Mucosa of descending colon (tissue), 3 donors: Measurements from ENCODE around the gene PTGS2. TPM values are rescaled to one million over a fixed set of nuclear protein-coding genes. Genes with fewer than 3 reads are reported as not detected.

Experiments used
- ATAC-seq: fragments of 200-7000 bp; cut with Tn5 transposase; one replicate; pipeline ENCODE4 v1.9.1; 2020; ENCODE audit warnings: mild to moderate bottlenecking, moderate library complexity
- DNase-seq, 3 donors: peaks; one replicate each; pipeline ENCODE4 v3.0.0-alpha.2; 2020
- H3K36me3 ChIP-seq: fragments of 200-600 bp; one replicate; pipeline ENCODE4 v1.8.0; 2021; ENCODE audit warnings: low read depth, mild to moderate bottlenecking
- H3K4me1 ChIP-seq: fragments of 200-600 bp; one replicate; pipeline ENCODE4 v1.8.0; 2021; ENCODE audit warnings: low read depth, mild to moderate bottlenecking
- H3K4me3 ChIP-seq: fragments of 200-600 bp; one replicate; pipeline ENCODE4 v1.8.0; 2021; ENCODE audit warnings: mild to moderate bottlenecking
- H3K9me3 ChIP-seq: fragments of 200-600 bp; one replicate; pipeline ENCODE4 v1.8.0; 2021; ENCODE audit warnings: mild to moderate bottlenecking
- CTCF ChIP-seq: fragments of 200-600 bp; IDR thresholded peaks from one replicate; pipeline ENCODE4 v1.8.0; 2022; ENCODE audit warnings: antibody characterized with exemption, mild to moderate bottlenecking
- intact Hi-C, 2 donors: fragments of 100-400 bp; cut with DNase I in 1 of 2; cut with micrococcal nuclease in 1 of 2; formaldehyde crosslinking; loops; one replicate each; pipeline versions ENCODE4 v1.11.0 to v1.11.1; 2022; cut with DNase I, micrococcal nuclease
- total RNA-seq, 3 donors: library from RNA; stranded (reverse); fragmentation: NEBNext Ultra II Directional in 2 of 3; extraction: Animal tissue kit (Norgen Biotek cat#: 25700) in 2 of 3; gene quantifications; one replicate each; pipeline versions ENCODE4 v1.2.1 to v1.2.4, GENCODE V29; 2021 to 2023
- donor health status: DM: no; HTN: no; CAD: no; lungs with moderate emphysema.
- donor health status: DM: no; HTN: no; CAD: no.
- donor health status: DM: no; HTN: yes; CAD: no.

Gene PTGS2
- total RNA-seq, 3 donors from 2014 or later, result 0.75 to 36.6 (median 8.4) TPM

- Histone ChIP-seq H3K9me3 (no peaks in the 10 kb centered on the region), H3K36me3 (no peaks in the 10 kb centered on the region), H3K4me3 (no peak overlapping the region), H3K4me1 (no peaks in the 10 kb centered on the region)
- intact Hi-C loops, result no loop called here
- no peak for DNase-seq
- ATAC-seq, result no peak
- TF ChIP-seq CTCF, result no peak
These were observed 3.6 kb upstream of the PTGS2 start for GRCh38 chr1:186683652-186684410.

GRCh38 chr1:186682736-186683135 is 2.5 kb upstream of the PTGS2 start:
- no peak for TF ChIP-seq CTCF
- H3K36me3 ChIP-seq, result no peaks in the 10 kb centered on the region
- no peak overlapping the region for H3K4me3 ChIP-seq
- H3K4me1 ChIP-seq, result no peaks in the 10 kb centered on the region
- no peaks in the 10 kb centered on the region for H3K9me3 ChIP-seq
- DNase-seq, result no peak
- no peak for ATAC-seq
- intact Hi-C loops, result no loop called here

DNA sequence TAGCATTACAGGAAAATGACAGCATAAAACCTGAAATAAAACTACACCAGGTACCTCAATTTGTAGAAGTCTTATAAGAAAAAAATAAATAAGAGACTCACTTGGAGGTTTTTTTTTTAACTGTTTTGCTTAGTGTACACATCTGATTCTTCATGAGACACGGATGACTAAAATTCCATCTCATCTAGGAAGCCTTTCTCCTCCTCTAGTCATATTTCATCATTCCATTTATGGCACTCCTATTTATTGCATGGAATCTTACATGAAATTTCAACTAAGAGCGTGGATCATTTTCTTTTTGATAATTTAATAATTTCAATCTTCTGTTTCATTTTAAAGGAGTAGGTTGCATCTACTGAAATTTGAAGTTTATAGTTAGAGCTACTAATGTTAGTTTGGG is 1.6 kb upstream of the PTGS2 start:
- H3K4me3 ChIP-seq, result no peak overlapping the region
- intact Hi-C loops, result no loop called here
- no peak for DNase-seq
- ATAC-seq, result no peak
- no peaks in the 10 kb centered on the region for H3K9me3 ChIP-seq
- no peaks in the 10 kb centered on the region for H3K36me3 ChIP-seq
- TF ChIP-seq CTCF, result no peak
- H3K4me1 ChIP-seq, result no peaks in the 10 kb centered on the region

GRCh38 chr1:186681121-186681520 is 898 bp upstream of the PTGS2 start:
- Histone ChIP-seq H3K36me3 (no peaks in the 10 kb centered on the region), H3K4me3 (no peak overlapping the region), H3K4me1 (no peaks in the 10 kb centered on the region), H3K9me3 (no peaks in the 10 kb centered on the region)
- TF ChIP-seq CTCF, result no peak
- DNase-seq (peak in 1 of 3 donors; percentile 3), ATAC-seq (no peak)
- intact Hi-C loops, result no loop called here

GRCh38 chr1:186679924-186680244 is 339 bp downstream of the PTGS2 start:
- ATAC-seq (no peak), DNase-seq (no peak)
- no peaks in the 10 kb centered on the region for H3K9me3 ChIP-seq
- peak overlapping the region; percentile 4 for H3K4me3 ChIP-seq
- no peaks in the 10 kb centered on the region for H3K36me3 ChIP-seq
- no peaks in the 10 kb centered on the region for H3K4me1 ChIP-seq
- intact Hi-C loops, result no loop called here
- TF ChIP-seq CTCF, result no peak

DNA sequence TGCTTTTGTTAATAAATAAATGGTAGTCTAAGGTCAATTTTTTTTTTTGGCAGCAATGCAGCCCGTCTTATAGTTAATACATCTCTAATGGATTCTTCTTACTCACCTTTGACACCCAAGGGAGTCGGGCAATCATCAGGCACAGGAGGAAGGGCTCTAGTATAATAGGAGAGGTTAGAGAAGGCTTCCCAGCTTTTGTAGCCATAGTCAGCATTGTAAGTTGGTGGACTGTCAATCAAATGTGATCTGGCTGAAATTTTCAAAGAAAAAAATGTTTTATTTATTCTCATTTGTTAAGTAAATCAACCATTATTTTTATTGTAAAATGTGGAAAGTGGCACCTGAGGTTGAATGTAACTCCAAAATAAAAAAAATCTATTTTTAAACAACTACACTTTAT is 2.1 kb downstream of the PTGS2 start:
- intact Hi-C loops, result no loop called here
- no peak for ATAC-seq
- Histone ChIP-seq H3K9me3 (no peaks in the 10 kb centered on the region), H3K36me3 (no peaks in the 10 kb centered on the region), H3K4me3 (no peak overlapping the region), H3K4me1 (no peaks in the 10 kb centered on the region)
- TF ChIP-seq CTCF, result no peak
- no peak for DNase-seq
